Pancreas (tissue), 10 donors: ENCODE measurements around the gene MUC15. TPM values are rescaled to one million over a fixed set of nuclear protein-coding genes. Genes with fewer than 3 reads are reported as not detected.

Experiments
- ATAC-seq, 4 donors: fragments of 200-7000 bp; cut with Tn5 transposase; one replicate each; pipeline versions ENCODE4 v1.8.0 to v1.9.1; 2020; ENCODE audit warnings: mild to moderate bottlenecking in 4 of 4, moderate library complexity in 4 of 4
- DNase-seq, 6 donors: peaks; one replicate each; pipeline ENCODE4 v3.0.0-alpha.2; 2020
- FAIRE-seq: peaks from 2 replicates; lab custom pipeline; 2012; peaks lifted over from hg19 to GRCh38; lab: Jason Lieb, UNC
- H3K27ac ChIP-seq, 4 donors: fragments of 200-600 bp; sonication (generic); 1 replicate in 3 of 4; 2 replicates in 1 of 4; pipeline versions ENCODE4 v1.5.0 to v1.8.0; 2020
- H3K27me3 ChIP-seq, 4 donors: fragments of 200-600 bp; one replicate each; pipeline ENCODE4 v1.8.0; 2021
- H3K36me3 ChIP-seq, 3 donors: fragments of 200-600 bp; sonication (generic) in 1 of 3; one replicate each; pipeline versions ENCODE4 v1.5.0 to v1.8.0; 2020 to 2021
- H3K4me1 ChIP-seq, 3 donors: fragments of 200-600 bp; one replicate each; pipeline ENCODE4 v1.8.0; 2021
- H3K4me3 ChIP-seq, 4 donors: fragments of 200-600 bp; sonication (generic) in 2 of 4; one replicate each; pipeline versions ENCODE4 v1.5.0 to v1.8.0; 2020 to 2021
- H3K9me3 ChIP-seq, 4 donors: fragments of 200-600 bp; one replicate each; pipeline ENCODE4 v1.8.0; 2021
- WGBS, 2 donors: extraction: QIAGEN DNeasy Blood & Tissue Kit; methylation state at CpG; one replicate each; pipeline ENCODE4 v1.1.7; 2013; 5-methylcytosine and 5-hydroxymethylcytosine counted together
- intact Hi-C, 3 donors: fragments of 100-400 bp; cut with DNase I; formaldehyde crosslinking; loops; one replicate each; pipeline versions ENCODE4 v1.11.1 to v1.14.2; 2022
- polyA plus RNA-seq, 2 donors: library from polyadenylated mRNA; stranded (reverse); fragments of 200-250 nt; gene quantifications; one replicate each; pipeline ENCODE4 v1.2.3, GENCODE V29; 2013
- total RNA-seq, 6 donors: library from RNA; stranded (reverse); fragmentation: NEBNext Ultra II Directional in 4 of 6; extraction: Animal tissue kit (Norgen Biotek cat#: 25700) in 4 of 6; gene quantifications; one replicate each; pipeline versions ENCODE4 v1.2.1 to v1.2.4, GENCODE V29; 2021 to 2023
- TF ChIP-seq, protein P1 (sequence below), 4 donors: fragments of 200-600 bp; sonication (generic) in 3 of 4; IDR thresholded peaks; one replicate each; pipeline versions ENCODE4 v1.5.0 to v1.8.0; 2021; ENCODE audit warnings: antibody characterized with exemption in 4 of 4
- donor health status: healthy with polysubstance abuse.
- donor health status: DM: no; HTN: no; CAD: no; lungs with moderate emphysema.
- donor health status: DM: no; HTN: no; CAD: no.
- donor health status: control.
- donor health status: control.
- donor health status: Bipolar disorder and iron deficiency.
- donor health status: DM: yes; HTN: yes; CAD: no.
- donor health status: DM: no; HTN: no; CAD: no.
- donor health status: DM: no; HTN: no; CAD: no.
- donor health status: DM: yes; HTN: yes; CAD: no.

Gene MUC15
- total and polyA plus RNA-seq, 8 donors = 1.5 to 7.8 (median 3.6) TPM

DNA sequence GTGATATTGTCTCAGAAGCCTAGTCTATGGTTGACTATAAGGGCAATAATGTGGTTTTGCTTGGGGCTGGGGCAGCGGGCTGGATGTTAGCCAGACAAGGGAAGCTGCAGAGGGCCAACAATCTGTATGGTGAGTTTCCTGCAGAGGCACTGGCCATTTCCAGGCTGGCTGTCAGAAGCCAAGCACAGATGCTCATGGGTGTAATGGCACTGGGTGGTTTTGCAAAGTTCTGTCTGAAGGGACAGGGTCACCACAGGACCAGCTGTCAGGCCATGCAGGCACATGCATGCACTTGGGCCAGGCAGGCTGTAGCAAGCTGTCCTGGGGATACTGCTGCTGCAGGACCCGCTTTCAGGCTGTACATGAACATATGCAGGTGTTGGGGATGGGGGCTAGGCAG, 41.7 kb upstream of the MUC15 start:
- intact Hi-C loops = no loop called here
- H3K4me3 ChIP-seq = no peak overlapping the region
- 54 to 79% methylated on average over 2 of the region's 2 CpGs for WGBS, 2 donors
- no peak for DNase-seq
- no peaks in the 10 kb centered on the region for H3K4me1 ChIP-seq
- FAIRE-seq = no peak
- H3K36me3 ChIP-seq = no peaks in the 10 kb centered on the region
- no peaks in the 10 kb centered on the region for H3K9me3 ChIP-seq
- H3K27ac ChIP-seq = no peak overlapping the region
- no peaks in the 10 kb centered on the region for H3K27me3 ChIP-seq
- TF ChIP-seq, protein P1, sequence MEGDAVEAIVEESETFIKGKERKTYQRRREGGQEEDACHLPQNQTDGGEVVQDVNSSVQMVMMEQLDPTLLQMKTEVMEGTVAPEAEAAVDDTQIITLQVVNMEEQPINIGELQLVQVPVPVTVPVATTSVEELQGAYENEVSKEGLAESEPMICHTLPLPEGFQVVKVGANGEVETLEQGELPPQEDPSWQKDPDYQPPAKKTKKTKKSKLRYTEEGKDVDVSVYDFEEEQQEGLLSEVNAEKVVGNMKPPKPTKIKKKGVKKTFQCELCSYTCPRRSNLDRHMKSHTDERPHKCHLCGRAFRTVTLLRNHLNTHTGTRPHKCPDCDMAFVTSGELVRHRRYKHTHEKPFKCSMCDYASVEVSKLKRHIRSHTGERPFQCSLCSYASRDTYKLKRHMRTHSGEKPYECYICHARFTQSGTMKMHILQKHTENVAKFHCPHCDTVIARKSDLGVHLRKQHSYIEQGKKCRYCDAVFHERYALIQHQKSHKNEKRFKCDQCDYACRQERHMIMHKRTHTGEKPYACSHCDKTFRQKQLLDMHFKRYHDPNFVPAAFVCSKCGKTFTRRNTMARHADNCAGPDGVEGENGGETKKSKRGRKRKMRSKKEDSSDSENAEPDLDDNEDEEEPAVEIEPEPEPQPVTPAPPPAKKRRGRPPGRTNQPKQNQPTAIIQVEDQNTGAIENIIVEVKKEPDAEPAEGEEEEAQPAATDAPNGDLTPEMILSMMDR (IDR thresholded peaks at IDR 0.05) = no peak
- ATAC-seq = no peak

DNA sequence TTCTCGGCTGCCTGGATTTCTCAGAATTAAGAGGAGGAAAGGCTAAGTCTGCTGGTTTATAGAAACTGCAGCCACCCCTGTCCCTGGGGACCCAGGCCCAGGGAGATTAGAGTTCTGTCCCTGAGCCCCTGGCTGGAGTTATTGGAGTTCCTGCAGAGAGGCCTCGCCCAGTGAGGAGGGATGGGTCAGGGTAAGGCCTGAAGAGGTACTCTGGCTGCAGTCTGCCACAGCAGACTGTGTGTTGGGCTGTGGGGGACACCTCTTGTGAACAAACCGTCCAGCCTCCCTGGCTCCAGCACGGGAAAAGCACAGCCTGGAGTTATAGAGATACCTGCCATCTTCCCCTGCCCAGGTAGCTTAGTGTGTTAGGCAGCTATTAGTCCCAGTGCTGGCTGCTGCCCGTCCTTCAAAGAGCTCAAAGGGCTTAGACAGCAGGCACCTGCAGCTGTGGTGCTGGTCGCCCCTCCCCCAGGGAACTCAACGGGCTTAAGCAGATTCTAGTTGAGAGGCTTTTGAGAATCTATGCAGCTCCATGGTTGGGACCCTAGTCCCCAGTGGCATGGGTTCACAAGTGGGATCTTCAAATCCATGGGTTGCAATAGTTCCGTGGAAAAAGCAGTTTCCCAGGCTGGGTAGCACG, 36.6 kb upstream of the MUC15 start:
- Histone ChIP-seq H3K9me3 (no peaks in the 10 kb centered on the region), H3K4me1 (no peaks in the 10 kb centered on the region), H3K4me3 (no peak overlapping the region), H3K36me3 (no peaks in the 10 kb centered on the region), H3K27ac (no peak overlapping the region), H3K27me3 (no peaks in the 10 kb centered on the region)
- no peak for DNase-seq
- TF ChIP-seq, protein P1 (IDR thresholded peaks at IDR 0.05) = no peak
- FAIRE-seq = no peak
- WGBS, 2 donors = 56 to 61% methylated on average over 9 of the region's 9 CpGs
- no peak for ATAC-seq
- intact Hi-C loops = no loop called here

DNA sequence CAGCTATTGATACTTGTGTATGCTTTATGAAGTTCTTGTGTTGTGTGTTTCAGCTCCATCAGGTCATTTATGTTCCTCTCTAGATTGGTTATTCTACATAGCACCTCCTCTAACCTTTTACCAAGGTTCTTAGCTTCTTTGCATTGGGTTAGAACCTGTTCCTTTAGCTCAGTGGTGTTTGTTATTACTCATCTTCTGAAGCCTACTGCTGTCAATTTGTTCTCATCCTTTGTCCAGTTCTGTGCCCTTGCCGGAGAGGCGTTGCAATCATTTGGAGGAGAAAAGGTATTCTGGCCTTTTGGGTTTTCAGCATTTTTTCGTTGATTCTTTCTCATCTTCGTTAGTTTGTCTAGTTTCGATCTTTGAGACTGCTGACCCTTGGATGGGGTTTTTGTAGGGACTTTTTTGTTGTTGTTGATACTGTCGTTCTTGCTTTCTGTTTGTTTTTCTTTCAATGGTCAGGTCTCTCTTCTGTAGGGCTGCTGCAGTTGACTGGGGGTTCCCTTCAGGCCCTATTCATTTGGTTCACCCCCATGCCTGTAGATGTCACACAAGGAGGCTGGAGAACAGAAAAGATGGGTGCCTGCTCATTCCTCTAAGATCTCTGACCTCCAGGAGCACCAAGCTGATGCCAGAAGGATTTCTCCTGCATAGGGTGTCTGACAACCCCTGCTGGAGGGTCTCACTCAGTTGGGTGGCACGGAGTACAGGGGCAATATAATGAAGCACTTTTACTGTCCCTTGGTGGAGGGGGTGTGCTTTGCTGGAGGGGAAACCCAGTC, 35.9 kb upstream of the MUC15 start:
- TF ChIP-seq, protein P1 (IDR thresholded peaks at IDR 0.05) = no peak
- WGBS, 2 donors = 58 to 75% methylated on average over 7 of the region's 7 CpGs
- Histone ChIP-seq H3K9me3 (no peaks in the 10 kb centered on the region), H3K4me1 (no peaks in the 10 kb centered on the region), H3K4me3 (no peak overlapping the region), H3K36me3 (no peaks in the 10 kb centered on the region), H3K27ac (no peak overlapping the region), H3K27me3 (no peaks in the 10 kb centered on the region)
- no peak for FAIRE-seq
- intact Hi-C loops = no loop called here
- no peak for DNase-seq
- no peak for ATAC-seq

DNA sequence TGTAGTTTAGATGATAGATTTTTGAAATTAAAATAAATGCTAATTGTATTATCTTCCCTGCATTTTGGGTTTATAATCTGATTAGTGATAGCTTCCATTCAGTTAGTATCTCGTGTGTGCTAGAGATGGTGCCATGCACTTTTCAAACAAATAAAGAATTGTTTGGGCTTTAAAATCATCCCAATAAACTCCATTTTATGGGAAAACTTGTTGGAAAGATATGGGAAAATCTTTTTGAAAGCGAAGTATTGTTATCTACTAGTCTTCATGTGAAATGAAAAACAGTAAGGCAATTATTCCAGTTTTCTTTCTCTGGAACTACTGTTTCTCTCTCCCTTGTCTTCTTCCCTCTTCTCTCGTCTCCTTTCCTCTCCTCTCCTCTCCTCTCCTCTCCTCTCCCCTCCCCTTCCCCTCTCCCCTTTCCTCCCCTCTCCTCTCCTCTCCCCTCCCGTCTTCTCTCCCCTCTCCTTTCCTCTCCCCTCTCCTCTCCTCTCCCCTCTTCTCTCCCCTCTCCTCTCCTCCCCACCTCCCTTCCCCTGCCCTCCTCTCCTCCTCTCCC, 27.9 kb upstream of the MUC15 start:
- WGBS, 2 donors = 53 to 57% methylated on average over 3 of the region's 4 CpGs
- DNase-seq (no peak), FAIRE-seq (no peak), ATAC-seq (no peak)
- Histone ChIP-seq H3K4me1 (no peaks in the 10 kb centered on the region), H3K27ac (no peak overlapping the region), H3K4me3 (no peak overlapping the region), H3K9me3 (no peaks in the 10 kb centered on the region), H3K27me3 (no peaks in the 10 kb centered on the region), H3K36me3 (no peaks in the 10 kb centered on the region)
- intact Hi-C loops = no loop called here
- TF ChIP-seq, protein P1 (IDR thresholded peaks at IDR 0.05) = no peak
